SK-N-SH (cell line): ENCODE data around the gene POLR2B. TPM values are rescaled to one million over a fixed set of nuclear protein-coding genes. Genes with fewer than 3 reads are reported as not detected.

Source experiments
- CTCF ChIA-PET: fragments of 300-600, 350-600 bp; formaldehyde crosslinking; extraction: SDS; loops from one replicate; lab custom pipeline; 2021; lab: Yijun Ruan, JAX
- POLR2A ChIA-PET: fragments of 350-600 bp; sonication (Branson Sonifier 250); formaldehyde crosslinking; extraction: SDS; loops from one replicate; lab custom pipeline; 2020; ENCODE audit warnings: antibody characterized with exemption, inconsistent platforms; lab: Yijun Ruan, JAX
- DNase-seq: peaks from one replicate; pipeline ENCODE4 v3.0.0; 2012
- H2AFZ ChIP-seq: fragments of 200-600 bp; sonication (generic); 2 replicates; pipeline ENCODE4 v1.8.1; 2016; ENCODE audit warnings: antibody characterized with exemption, mild to moderate bottlenecking, low read depth
- H3F3A ChIP-seq: fragments of 200-600 bp; sonication (generic); replicated peaks from 2 replicates; pipeline ENCODE3; 2016; ENCODE audit warnings: antibody characterized with exemption, mild to moderate bottlenecking; ENCODE audit not compliant: insufficient read depth
- H3K27ac ChIP-seq, 2 experiments: fragments of 200-500 bp in 1 of 2; fragments of 200-600 bp in 1 of 2; sonication (Bioruptor generic) in 1 of 2; sonication (generic), shearing (Covaris generic) in 1 of 2; 2 replicates each; pipeline versions ENCODE4 v1.5.1 to v1.6.1; 2014 to 2016; ENCODE audit warnings: low read depth in 2 of 2, inconsistent platforms in 1 of 2, low read length in 1 of 2, mild to moderate bottlenecking in 1 of 2, mixed read lengths in 1 of 2
- H3K27me3 ChIP-seq: fragments of 200-600 bp; sonication (generic), shearing (Covaris generic); 2 replicates; pipeline ENCODE4 v1.6.1; 2016; ENCODE audit warnings: mixed run types; ENCODE audit not compliant: insufficient read depth
- H3K36me3 ChIP-seq, 2 experiments: fragments of 200-500 bp in 1 of 2; fragments of 200-600 bp in 1 of 2; sonication (Bioruptor generic) in 1 of 2; sonication (generic) in 1 of 2; replicated peaks in 1 of 2; 2 replicates each; pipeline versions ENCODE3 to v1.5.1; 2014 to 2016; ENCODE audit warnings: low read length in 1 of 2, mild to moderate bottlenecking in 1 of 2; ENCODE audit not compliant: insufficient read depth in 2 of 2, control insufficient read depth in 1 of 2
- H3K4me1 ChIP-seq, 2 experiments: fragments of 200-500 bp in 1 of 2; fragments of 200-600 bp in 1 of 2; sonication (Bioruptor generic) in 1 of 2; sonication (generic), shearing (Covaris generic) in 1 of 2; 2 replicates each; pipeline versions ENCODE4 v1.5.1 to v1.6.1; 2014 to 2016; ENCODE audit warnings: low read depth in 1 of 2, low read length in 1 of 2, mixed run types in 1 of 2; ENCODE audit not compliant: insufficient read depth in 2 of 2, control insufficient read depth in 1 of 2
- H3K4me2 ChIP-seq: fragments of 200-600 bp; sonication (generic), shearing (Covaris generic); 2 replicates; pipeline ENCODE4 v1.6.1; 2017; ENCODE audit warnings: mixed run types
- H3K4me3 ChIP-seq, 2 experiments: fragments of 200-500 bp in 1 of 2; fragments of 200-600 bp in 1 of 2; sonication (Bioruptor generic) in 1 of 2; sonication (generic), shearing (Covaris generic) in 1 of 2; 2 replicates each; pipeline versions ENCODE4 v1.5.1 to v1.8.1; 2014 to 2016; ENCODE audit warnings: low read depth in 2 of 2, inconsistent platforms in 1 of 2, low read length in 1 of 2, mild to moderate bottlenecking in 1 of 2, mixed read lengths in 1 of 2, moderate library complexity in 1 of 2
- H3K79me2 ChIP-seq: fragments of 200-600 bp; sonication (generic); 2 replicates; pipeline ENCODE4 v1.8.1; 2017; ENCODE audit warnings: mild to moderate bottlenecking; ENCODE audit not compliant: insufficient read depth
- H3K9ac ChIP-seq: fragments of 200-600 bp; sonication (generic); 2 replicates; pipeline ENCODE4 v1.6.1; 2017; ENCODE audit warnings: mixed run types
- H3K9me2 ChIP-seq: fragments of 200-600 bp; sonication (generic); 2 replicates; pipeline ENCODE4 v1.6.1; 2017; ENCODE audit warnings: mixed run types
- H3K9me3 ChIP-seq: fragments of 200-600 bp; sonication (generic); 2 replicates; pipeline ENCODE4 v1.6.1; 2017; ENCODE audit warnings: mixed run types, mild to moderate bottlenecking, moderate library complexity
- H4K20me1 ChIP-seq: fragments of 200-600 bp; sonication (generic); 2 replicates; pipeline ENCODE4 v1.6.1; 2017; ENCODE audit warnings: mild to moderate bottlenecking, mixed run types; ENCODE audit not compliant: insufficient read depth
- CHD2 ChIP-seq: fragments of 150-350 bp; IDR thresholded peaks from 2 replicates; pipeline ENCODE4 v1.6.1; 2018; ENCODE audit warnings: low read length; ENCODE audit not compliant: partially characterized antibody
- CTCF ChIP-seq: fragments of 200-600 bp; sonication (generic); IDR thresholded peaks from 2 replicates; pipeline ENCODE4 v1.6.1; 2017; ENCODE audit warnings: antibody characterized with exemption, mild to moderate bottlenecking, moderate library complexity
- EP300 ChIP-seq, 2 experiments: IDR thresholded peaks; 2 replicates each; pipeline versions ENCODE4 v1.4.0 to v1.6.1; 2012; ENCODE audit warnings: borderline replicate concordance in 1 of 2, low read depth in 1 of 2, low read length in 1 of 2
- EZH2phosphoT487 ChIP-seq: fragments of 200-600 bp; sonication (generic); IDR thresholded peaks from 2 replicates; pipeline ENCODE4 v1.6.1; 2017; ENCODE audit warnings: low read depth, mixed run types, mild to moderate bottlenecking, antibody characterized with exemption, moderate library complexity, borderline replicate concordance
- FOSL2 ChIP-seq: IDR thresholded peaks from 2 replicates; pipeline ENCODE4 v1.4.0; 2012; ENCODE audit warnings: low read depth, mild to moderate bottlenecking, moderate library complexity, borderline replicate concordance
- FOXJ3 ChIP-seq: sonication (generic); formaldehyde crosslinking; IDR thresholded peaks from 2 replicates; pipeline ENCODE4 v1.5.1; 2020; ENCODE audit warnings: mild to moderate bottlenecking, missing genetic modification reagents
- GABPA ChIP-seq: IDR thresholded peaks from 2 replicates; pipeline ENCODE4 v1.4.0; 2012; ENCODE audit warnings: low read depth, mild to moderate bottlenecking
- GATA2 ChIP-seq: sonication (generic); formaldehyde crosslinking; IDR thresholded peaks from 2 replicates; pipeline ENCODE4 v1.5.0; 2020; ENCODE audit warnings: mild to moderate bottlenecking, missing genetic modification reagents
- JUND ChIP-seq: IDR thresholded peaks from 2 replicates; pipeline ENCODE4 v1.4.0; 2012
- MXI1 ChIP-seq: IDR thresholded peaks from 2 replicates; pipeline ENCODE4 v1.6.1; 2012; ENCODE audit warnings: mild to moderate bottlenecking, low read depth, low read length, improper control_type of control experiment
- PBX3 ChIP-seq: IDR thresholded peaks from 2 replicates; pipeline ENCODE4; 2012
- POLR2AphosphoS5 ChIP-seq: IDR thresholded peaks from 2 replicates; pipeline ENCODE4 v1.6.1; 2012; ENCODE audit warnings: low read depth, low read length
- RAD21 ChIP-seq: IDR thresholded peaks from 2 replicates; pipeline ENCODE4 v1.6.1; 2012; ENCODE audit warnings: mild to moderate bottlenecking, low read length
- REST ChIP-seq: IDR thresholded peaks from 2 replicates; pipeline ENCODE4 v1.6.1; 2012; ENCODE audit warnings: mild to moderate bottlenecking, low read depth, low read length, moderate library complexity
- RFX5 ChIP-seq: IDR thresholded peaks from 2 replicates; pipeline ENCODE4 v1.6.1; 2012; ENCODE audit warnings: mild to moderate bottlenecking, improper control_type of control experiment, low read length
- SIN3A ChIP-seq: IDR thresholded peaks from 2 replicates; pipeline ENCODE4 v1.6.1; 2012; ENCODE audit warnings: low read depth, mild to moderate bottlenecking, low read length, moderate library complexity, borderline replicate concordance
- TEAD4 ChIP-seq: IDR thresholded peaks from 2 replicates; pipeline ENCODE4 v1.4.0; 2012; ENCODE audit warnings: mild to moderate bottlenecking, borderline replicate concordance; ENCODE audit not compliant: insufficient read depth
- USF1 ChIP-seq: IDR thresholded peaks from 2 replicates; pipeline ENCODE4 v1.4.0; 2012; ENCODE audit warnings: low read depth, borderline replicate concordance
- YY1 ChIP-seq: IDR thresholded peaks from 2 replicates; pipeline ENCODE4 v1.4.0; 2012; ENCODE audit warnings: low read depth, mild to moderate bottlenecking
- ZBTB33 ChIP-seq: IDR thresholded peaks from 2 replicates; pipeline ENCODE4 v1.4.0; 2012; ENCODE audit warnings: low read depth, borderline replicate concordance
- WGBS: methylation state at CpG from one replicate; pipeline ENCODE4 v1.1.6; 2017; ENCODE audit warnings: low lambda C conversion rate; 5-methylcytosine and 5-hydroxymethylcytosine counted together
- polyA plus RNA-seq, 3 experiments: library from polyadenylated mRNA; depleted of rRNA; stranded (reverse); fragments of >200 nt; gene quantifications; 2 replicates each; pipeline ENCODE4 v1.2.3, GENCODE V29; 2012

The POLR2B gene
- polyA plus RNA-seq, 1 of the 3 experiments (the other 2 are of a cell fraction), result 58.5 TPM

GRCh38 chr4:57051095-57051494 lies 72.4 kb downstream of the POLR2B start:
- Histone ChIP-seq H3K27ac (no peak overlapping the region), H3K79me2 (no peaks in the 10 kb centered on the region), H3K36me3 (no peaks in the 10 kb centered on the region), H3K27me3 (no peaks in the 10 kb centered on the region), H3F3A (peaks cover 13% of the 10 kb centered on the region), H3K9me3 (no peaks in the 10 kb centered on the region), H2AFZ (no peak overlapping the region), H4K20me1 (no peaks in the 10 kb centered on the region), H3K9ac (no peak overlapping the region), H3K4me3 (no peak overlapping the region), H3K9me2 (no peaks in the 10 kb centered on the region), H3K4me1 (peaks cover 7 to 8% of the 10 kb centered on the region in 2 experiments; a peak in 1 of 4 replicates), H3K4me2 (no peak overlapping the region)
- CTCF ChIA-PET, result interaction anchor here (1.4 to 4.6 kb wide), 2 partner anchors 13 to 113 kb away, joined by 4 to 33 read pairs; no protein-coding TSS in a partner anchor
- POLR2A ChIA-PET, result no interaction called here
- WGBS, result 68% methylated on average over 3 of the region's 3 CpGs
- TF ChIP-seq SIN3A (no peak), CHD2 (no peak), YY1 (no peak), RFX5 (no peak), GABPA (no peak), EP300 (IDR thresholded peaks at IDR 0.05; ENCODE audit: borderline replicate concordance in 1 of 2, low read depth in 1 of 2, low read length in 1 of 2) (no peak), EZH2phosphoT487 (no peak), REST (no peak), FOSL2 (no peak), POLR2AphosphoS5 (no peak), PBX3 (no peak), USF1 (no peak), MXI1 (no peak), FOXJ3 (CRISPR knock-in tag) (no peak), RAD21 (no peak), CTCF (no peak), JUND (no peak), TEAD4 (no peak), ZBTB33 (no peak), GATA2 (no peak)
- DNase-seq, result no peak
